Measurements from ENCODE around the gene NOC2L.
"Not testable (repeated sequence)": the region's sequence is repeated elsewhere in the genome, so short reads cannot be mapped to it uniquely, and the experiment has no call there.

The NOC2L gene

DNA sequence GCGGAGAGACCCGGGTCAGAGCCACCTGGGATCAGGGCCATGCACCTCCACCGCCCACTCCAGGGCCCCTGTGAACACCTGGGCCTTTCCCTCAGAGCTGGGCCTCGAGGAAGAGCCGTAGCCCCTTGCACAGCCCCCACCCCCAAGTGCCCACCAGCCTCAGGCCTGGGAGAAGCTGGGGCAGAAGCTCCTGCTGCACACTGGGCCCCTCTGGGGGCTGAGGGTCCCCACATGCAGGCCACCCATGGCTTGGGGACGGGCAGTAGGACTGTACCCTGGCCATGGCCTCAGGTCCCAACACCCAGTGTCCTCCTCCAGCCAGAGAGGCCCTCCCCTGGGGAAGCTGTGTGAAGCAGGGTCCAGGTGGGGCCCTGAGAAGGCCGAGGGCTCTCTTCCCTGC is 6.5 kb downstream of the NOC2L start:
- Histone ChIP-seq H3K27me3 (ENCODE audit: insufficient read depth, low read depth, severe bottlenecking) (no peaks in the 10 kb centered on the region), H3K27ac (no peak overlapping the region), H3K4me3 (ENCODE audit: low read depth, low read length) (no peak overlapping the region), H3K36me3 (peaks cover 87% of the 10 kb centered on the region), H3K9me3 (ENCODE audit: severe bottlenecking) (no peaks in the 10 kb centered on the region)
- TF ChIP-seq, protein P1, sequence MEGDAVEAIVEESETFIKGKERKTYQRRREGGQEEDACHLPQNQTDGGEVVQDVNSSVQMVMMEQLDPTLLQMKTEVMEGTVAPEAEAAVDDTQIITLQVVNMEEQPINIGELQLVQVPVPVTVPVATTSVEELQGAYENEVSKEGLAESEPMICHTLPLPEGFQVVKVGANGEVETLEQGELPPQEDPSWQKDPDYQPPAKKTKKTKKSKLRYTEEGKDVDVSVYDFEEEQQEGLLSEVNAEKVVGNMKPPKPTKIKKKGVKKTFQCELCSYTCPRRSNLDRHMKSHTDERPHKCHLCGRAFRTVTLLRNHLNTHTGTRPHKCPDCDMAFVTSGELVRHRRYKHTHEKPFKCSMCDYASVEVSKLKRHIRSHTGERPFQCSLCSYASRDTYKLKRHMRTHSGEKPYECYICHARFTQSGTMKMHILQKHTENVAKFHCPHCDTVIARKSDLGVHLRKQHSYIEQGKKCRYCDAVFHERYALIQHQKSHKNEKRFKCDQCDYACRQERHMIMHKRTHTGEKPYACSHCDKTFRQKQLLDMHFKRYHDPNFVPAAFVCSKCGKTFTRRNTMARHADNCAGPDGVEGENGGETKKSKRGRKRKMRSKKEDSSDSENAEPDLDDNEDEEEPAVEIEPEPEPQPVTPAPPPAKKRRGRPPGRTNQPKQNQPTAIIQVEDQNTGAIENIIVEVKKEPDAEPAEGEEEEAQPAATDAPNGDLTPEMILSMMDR (IDR thresholded peaks at IDR 0.05; ENCODE audit: low read depth, low read length): no peak
- DNase-seq: no peak

DNA sequence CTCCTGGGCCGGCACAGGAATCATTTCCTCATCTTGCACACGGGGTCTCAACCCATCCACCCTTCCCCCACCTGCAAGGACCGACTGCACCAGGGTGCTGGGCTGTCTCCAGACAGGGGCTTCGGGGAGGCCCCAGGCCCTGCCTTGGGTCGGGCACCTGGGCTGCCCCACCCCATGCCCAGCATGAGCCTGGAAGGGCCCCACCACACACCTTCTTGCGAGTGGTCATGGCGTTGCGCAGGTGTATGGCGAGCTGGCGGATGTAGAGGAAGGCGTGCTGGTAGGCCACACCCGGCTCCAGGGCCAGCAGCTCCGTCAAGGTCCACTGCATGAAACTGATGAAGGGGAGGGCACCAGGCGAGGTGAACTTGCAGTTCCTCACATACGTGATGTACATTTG is 6.9 kb downstream of the NOC2L start:
- no peaks in the 10 kb centered on the region for H3K27me3 ChIP-seq (ENCODE audit: insufficient read depth, low read depth, severe bottlenecking)
- H3K27ac ChIP-seq: no peak overlapping the region
- TF ChIP-seq, protein P1 (IDR thresholded peaks at IDR 0.05; ENCODE audit: low read depth, low read length): no peak
- no peak for DNase-seq
- peaks cover 91% of the 10 kb centered on the region for H3K36me3 ChIP-seq
- no peaks in the 10 kb centered on the region for H3K9me3 ChIP-seq (ENCODE audit: severe bottlenecking)
- H3K4me3 ChIP-seq (ENCODE audit: low read depth, low read length): no peak overlapping the region

DNA sequence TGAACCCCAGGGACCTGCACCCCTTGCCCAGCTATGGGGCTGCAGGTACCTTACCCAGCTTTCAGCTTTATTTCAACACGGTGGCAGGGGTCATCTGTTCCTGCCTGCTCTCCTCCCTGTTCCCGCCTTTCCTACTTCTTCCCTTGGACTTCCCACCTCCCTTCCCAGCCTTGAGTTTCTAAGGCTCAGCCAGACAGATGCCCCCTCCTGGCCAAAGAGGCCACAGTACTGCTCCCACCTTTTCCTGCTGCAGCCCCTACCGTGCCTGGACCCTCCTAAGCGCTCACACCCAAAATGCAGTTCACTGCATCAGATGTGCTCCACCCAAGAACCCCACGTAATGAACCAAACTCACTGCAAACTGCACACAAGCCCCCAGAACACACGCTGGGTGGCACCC is 7.7 kb downstream of the NOC2L start:
- no peak overlapping the region for H3K4me3 ChIP-seq (ENCODE audit: low read depth, low read length)
- H3K27ac ChIP-seq: no peak overlapping the region
- peaks cover 91% of the 10 kb centered on the region for H3K36me3 ChIP-seq
- peak; percentile 66 for DNase-seq
- TF ChIP-seq, protein P1 (IDR thresholded peaks at IDR 0.05; ENCODE audit: low read depth, low read length): peak; percentile 62
- H3K27me3 ChIP-seq (ENCODE audit: insufficient read depth, low read depth, severe bottlenecking): no peaks in the 10 kb centered on the region
- H3K9me3 ChIP-seq (ENCODE audit: severe bottlenecking): no peaks in the 10 kb centered on the region

DNA sequence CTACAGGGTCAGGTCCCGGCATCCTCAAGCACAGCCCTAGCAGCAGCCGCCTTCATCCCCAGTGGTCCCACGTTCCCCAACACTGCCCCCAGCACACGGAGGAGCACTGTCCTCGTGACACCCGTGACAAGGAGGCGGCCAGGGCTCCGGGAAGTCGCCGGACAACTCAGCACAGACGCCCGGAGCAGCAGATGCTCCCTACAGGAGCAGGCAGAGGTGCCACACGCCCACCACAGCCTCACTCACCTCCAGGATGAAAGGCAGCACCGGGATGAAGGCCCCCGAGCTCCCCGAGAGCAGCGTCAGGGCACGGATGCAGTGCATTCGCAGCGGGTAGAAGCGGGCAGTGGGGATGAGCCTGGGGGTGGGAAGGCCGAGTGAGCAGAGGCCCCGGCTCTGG is 8.2 kb downstream of the NOC2L start:
- Histone ChIP-seq H3K4me3 (ENCODE audit: low read depth, low read length) (no peak overlapping the region), H3K9me3 (ENCODE audit: severe bottlenecking) (no peaks in the 10 kb centered on the region), H3K27ac (no peak overlapping the region), H3K36me3 (peaks cover 95% of the 10 kb centered on the region), H3K27me3 (ENCODE audit: insufficient read depth, low read depth, severe bottlenecking) (no peaks in the 10 kb centered on the region)
- TF ChIP-seq, protein P1 (IDR thresholded peaks at IDR 0.05; ENCODE audit: low read depth, low read length): no peak
- DNase-seq: no peak

DNA sequence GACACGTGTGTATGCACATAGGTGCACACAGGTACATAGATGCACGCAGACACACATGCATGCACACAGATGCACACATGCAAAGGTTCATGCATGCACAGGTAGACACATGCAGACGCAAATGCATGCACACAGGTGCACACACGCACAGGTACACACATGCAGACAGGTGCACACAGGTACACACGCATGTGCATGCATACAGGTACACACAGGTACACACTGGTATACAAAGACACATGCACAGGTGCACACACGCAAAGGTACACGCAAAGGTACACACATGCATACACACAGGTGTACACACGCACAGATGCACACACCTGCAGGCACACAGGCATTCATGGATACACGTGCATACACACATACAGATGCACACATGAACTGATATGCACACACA is 8.8 kb downstream of the NOC2L start:
- TF ChIP-seq, protein P1 (IDR thresholded peaks at IDR 0.05; ENCODE audit: low read depth, low read length): no peak
- DNase-seq: no peak
- H3K4me3 ChIP-seq (ENCODE audit: low read depth, low read length): no peak overlapping the region
- H3K27me3 ChIP-seq (ENCODE audit: insufficient read depth, low read depth, severe bottlenecking): no peaks in the 10 kb centered on the region
- no peak overlapping the region for H3K27ac ChIP-seq
- H3K9me3 ChIP-seq (ENCODE audit: severe bottlenecking): no peaks in the 10 kb centered on the region
- H3K36me3 ChIP-seq: peaks cover 96% of the 10 kb centered on the region

DNA sequence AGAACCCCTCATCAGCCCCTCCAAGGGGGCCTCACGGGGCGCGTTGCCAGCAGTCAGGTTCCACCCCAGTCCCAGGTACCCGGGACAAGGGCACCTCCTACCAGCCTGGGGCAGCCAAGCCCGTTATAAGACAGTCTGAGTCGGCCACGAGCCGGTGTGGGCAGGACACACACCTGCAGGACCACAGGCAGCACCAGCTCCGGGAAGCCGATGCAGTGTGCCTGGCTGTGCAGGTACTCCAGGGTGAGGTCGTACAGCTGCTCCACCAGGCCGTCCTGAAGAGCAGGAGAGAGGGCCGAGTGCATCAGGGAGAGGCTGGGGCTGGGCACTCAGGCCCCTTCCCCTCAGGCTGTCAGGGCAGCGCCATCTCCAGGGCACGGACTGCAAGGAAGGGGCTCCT is 11.1 kb downstream of the NOC2L start:
- H3K27me3 ChIP-seq (ENCODE audit: insufficient read depth, low read depth, severe bottlenecking): no peaks in the 10 kb centered on the region
- H3K36me3 ChIP-seq: peaks cover 89% of the 10 kb centered on the region
- H3K4me3 ChIP-seq (ENCODE audit: low read depth, low read length): no peak overlapping the region
- no peak overlapping the region for H3K27ac ChIP-seq
- TF ChIP-seq, protein P1 (IDR thresholded peaks at IDR 0.05; ENCODE audit: low read depth, low read length): 0 out of 2 replicates have a peak, but pooled peaks have one; percentile 11
- no peaks in the 10 kb centered on the region for H3K9me3 ChIP-seq (ENCODE audit: severe bottlenecking)
- no peak for DNase-seq

DNA sequence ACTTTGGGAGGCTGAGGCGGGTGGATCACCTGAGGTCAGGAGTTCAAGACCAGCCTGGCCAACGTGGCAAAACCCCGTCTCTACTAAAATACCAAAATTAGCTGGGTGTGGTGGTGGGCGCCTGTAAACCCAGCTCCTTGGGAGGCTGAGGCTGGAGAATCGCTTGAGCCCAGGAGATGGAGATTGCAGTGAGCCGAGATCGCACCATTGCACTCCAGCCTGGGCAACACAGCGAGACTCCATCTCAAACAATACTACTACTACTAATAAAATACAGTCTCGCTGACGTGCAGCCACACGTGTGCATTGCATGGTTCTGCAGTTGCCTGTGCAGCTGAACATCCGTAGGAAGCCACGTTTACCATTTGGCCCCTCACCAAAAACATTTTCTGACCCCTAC is 12.2 kb downstream of the NOC2L start:
- not testable (repeated sequence) for DNase-seq; H3K27me3 ChIP-seq (ENCODE audit: insufficient read depth, low read depth, severe bottlenecking); H3K9me3 ChIP-seq (ENCODE audit: severe bottlenecking); H3K4me3 ChIP-seq (ENCODE audit: low read depth, low read length); H3K27ac ChIP-seq
- H3K36me3 ChIP-seq: peaks cover 77% of the 10 kb centered on the region

All from WERI-Rb-1 (cell line).